ENCODE results near the gene KIAA1671. TPM values are rescaled to one million over a fixed set of nuclear protein-coding genes. Genes with fewer than 3 reads are reported as not detected.

KIAA1671 gene
- total and polyA plus RNA-seq, 4 donors: 21.7 to 55.2 (median 25.8) TPM

GRCh38 chr22:25086902-25087282 lies 134.4 kb downstream of the KIAA1671 start:
- no peaks in the 10 kb centered on the region for H3K36me3 ChIP-seq (ENCODE audit: control insufficient read depth, insufficient read depth, low read length)
- H3K27me3 ChIP-seq (ENCODE audit: control insufficient read depth, insufficient read depth, low read length): no peaks in the 10 kb centered on the region
- no peak overlapping the region for H3K4me3 ChIP-seq (ENCODE audit: low read depth, low read length)
- no peaks in the 10 kb centered on the region for H3K9me3 ChIP-seq (ENCODE audit: control insufficient read depth, insufficient read depth, low read length)
- H3K4me1 ChIP-seq (ENCODE audit: control insufficient read depth, insufficient read depth, low read length): peaks cover 26% of the 10 kb centered on the region
- no peak overlapping the region for H3K27ac ChIP-seq (ENCODE audit: low read depth, low read length)
- DNase-seq (ENCODE audit: low read depth in 4 of 6, low spot score in 6 of 6): no peak
- WGBS (ENCODE audit: insufficient coverage): no CpG with 5 or more reads among the region's 5 CpGs

- no peak for DNase-seq (ENCODE audit: low read depth in 4 of 6, low spot score in 6 of 6)
- WGBS (ENCODE audit: insufficient coverage): 85% methylated on average over 5 of the region's 9 CpGs
- H3K4me1 ChIP-seq (ENCODE audit: control insufficient read depth, insufficient read depth, low read length): peaks cover 27% of the 10 kb centered on the region
- no peak overlapping the region for H3K4me3 ChIP-seq (ENCODE audit: low read depth, low read length)
- H3K9me3 ChIP-seq (ENCODE audit: control insufficient read depth, insufficient read depth, low read length): no peaks in the 10 kb centered on the region
- H3K36me3 ChIP-seq (ENCODE audit: control insufficient read depth, insufficient read depth, low read length): no peaks in the 10 kb centered on the region
- no peaks in the 10 kb centered on the region for H3K27me3 ChIP-seq (ENCODE audit: control insufficient read depth, insufficient read depth, low read length)
- H3K27ac ChIP-seq (ENCODE audit: low read depth, low read length): no peak overlapping the region
Measured at GRCh38 chr22:25090225-25090890, 137.8 kb downstream of the KIAA1671 start.

GRCh38 chr22:25091458-25091857 lies 138.9 kb downstream of the KIAA1671 start:
- 42% methylated on average over 5 of the region's 9 CpGs for WGBS (ENCODE audit: insufficient coverage)
- H3K27ac ChIP-seq (ENCODE audit: low read depth, low read length): no peak overlapping the region
- peaks cover 26% of the 10 kb centered on the region for H3K4me1 ChIP-seq (ENCODE audit: control insufficient read depth, insufficient read depth, low read length)
- no peak overlapping the region for H3K4me3 ChIP-seq (ENCODE audit: low read depth, low read length)
- no peaks in the 10 kb centered on the region for H3K9me3 ChIP-seq (ENCODE audit: control insufficient read depth, insufficient read depth, low read length)
- H3K27me3 ChIP-seq (ENCODE audit: control insufficient read depth, insufficient read depth, low read length): no peaks in the 10 kb centered on the region
- H3K36me3 ChIP-seq (ENCODE audit: control insufficient read depth, insufficient read depth, low read length): no peaks in the 10 kb centered on the region
- DNase-seq (ENCODE audit: low read depth in 4 of 6, low spot score in 6 of 6): peak in 3 of 6 donors; percentile 45 to 95 (median 87)

- no peaks in the 10 kb centered on the region for H3K27me3 ChIP-seq (ENCODE audit: control insufficient read depth, insufficient read depth, low read length)
- no peaks in the 10 kb centered on the region for H3K36me3 ChIP-seq (ENCODE audit: control insufficient read depth, insufficient read depth, low read length)
- H3K4me3 ChIP-seq (ENCODE audit: low read depth, low read length): no peak overlapping the region
- 84% methylated on average over 4 of the region's 4 CpGs for WGBS (ENCODE audit: insufficient coverage)
- H3K27ac ChIP-seq (ENCODE audit: low read depth, low read length): no peak overlapping the region
- H3K9me3 ChIP-seq (ENCODE audit: control insufficient read depth, insufficient read depth, low read length): no peaks in the 10 kb centered on the region
- no peak for DNase-seq (ENCODE audit: low read depth in 4 of 6, low spot score in 6 of 6)
- H3K4me1 ChIP-seq (ENCODE audit: control insufficient read depth, insufficient read depth, low read length): peaks cover 22% of the 10 kb centered on the region
Measured at GRCh38 chr22:25092119-25092518, 139.6 kb downstream of the KIAA1671 start.

DNA sequence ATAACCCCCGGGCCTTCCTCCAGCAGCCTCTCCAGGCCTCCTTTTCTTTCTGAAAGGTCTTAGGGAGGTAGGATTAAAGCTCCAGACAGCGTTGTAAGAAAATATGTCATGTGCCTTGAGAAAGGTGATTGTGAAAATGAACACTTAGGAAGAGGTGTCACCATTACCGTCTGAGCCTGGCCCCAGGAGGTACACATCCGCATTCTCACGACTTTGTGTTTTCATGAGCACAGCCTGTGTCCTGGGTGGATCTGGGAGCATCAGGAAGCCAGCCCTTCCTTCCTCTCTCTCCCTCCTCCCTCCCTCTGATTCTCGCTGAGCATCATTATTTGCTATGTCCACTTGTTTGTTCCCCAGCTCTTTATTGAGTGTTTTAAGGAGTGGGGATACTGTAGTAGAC lies 142.1 kb downstream of the KIAA1671 start:
- H3K4me1 ChIP-seq (ENCODE audit: control insufficient read depth, insufficient read depth, low read length): peaks cover 27% of the 10 kb centered on the region
- DNase-seq (ENCODE audit: low read depth in 4 of 6, low spot score in 6 of 6): no peak
- no peak overlapping the region for H3K4me3 ChIP-seq (ENCODE audit: low read depth, low read length)
- H3K9me3 ChIP-seq (ENCODE audit: control insufficient read depth, insufficient read depth, low read length): no peaks in the 10 kb centered on the region
- H3K27me3 ChIP-seq (ENCODE audit: control insufficient read depth, insufficient read depth, low read length): no peaks in the 10 kb centered on the region
- 41% methylated on average over 3 of the region's 6 CpGs for WGBS (ENCODE audit: insufficient coverage)
- H3K36me3 ChIP-seq (ENCODE audit: control insufficient read depth, insufficient read depth, low read length): no peaks in the 10 kb centered on the region
- no peak overlapping the region for H3K27ac ChIP-seq (ENCODE audit: low read depth, low read length)

DNA sequence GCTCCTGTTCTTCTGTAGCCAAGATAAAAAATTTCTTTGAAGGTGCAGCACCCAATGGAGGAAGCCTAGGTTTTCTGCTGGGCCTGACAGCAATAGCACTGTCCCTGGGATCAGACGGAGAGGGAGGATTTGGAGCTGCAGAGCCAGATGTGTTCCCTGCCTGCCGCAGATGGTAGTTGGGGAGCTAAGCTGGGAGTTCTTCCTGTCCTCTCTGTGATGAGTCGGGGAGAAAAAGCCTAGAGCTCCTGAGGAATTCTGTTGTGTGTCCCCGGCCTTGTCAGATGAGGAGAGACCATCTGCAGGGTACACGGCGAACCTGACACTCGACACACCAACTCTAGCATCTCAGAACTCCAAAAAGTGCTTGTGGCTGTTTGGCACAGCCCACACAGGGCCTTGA lies 143.4 kb downstream of the KIAA1671 start:
- H3K27me3 ChIP-seq (ENCODE audit: control insufficient read depth, insufficient read depth, low read length): no peaks in the 10 kb centered on the region
- peaks cover 22% of the 10 kb centered on the region for H3K4me1 ChIP-seq (ENCODE audit: control insufficient read depth, insufficient read depth, low read length)
- no peaks in the 10 kb centered on the region for H3K36me3 ChIP-seq (ENCODE audit: control insufficient read depth, insufficient read depth, low read length)
- no peak overlapping the region for H3K4me3 ChIP-seq (ENCODE audit: low read depth, low read length)
- 89% methylated on average over 7 of the region's 7 CpGs for WGBS (ENCODE audit: insufficient coverage)
- DNase-seq (ENCODE audit: low read depth in 4 of 6, low spot score in 6 of 6): no peak
- no peaks in the 10 kb centered on the region for H3K9me3 ChIP-seq (ENCODE audit: control insufficient read depth, insufficient read depth, low read length)
- H3K27ac ChIP-seq (ENCODE audit: low read depth, low read length): no peak overlapping the region

DNA sequence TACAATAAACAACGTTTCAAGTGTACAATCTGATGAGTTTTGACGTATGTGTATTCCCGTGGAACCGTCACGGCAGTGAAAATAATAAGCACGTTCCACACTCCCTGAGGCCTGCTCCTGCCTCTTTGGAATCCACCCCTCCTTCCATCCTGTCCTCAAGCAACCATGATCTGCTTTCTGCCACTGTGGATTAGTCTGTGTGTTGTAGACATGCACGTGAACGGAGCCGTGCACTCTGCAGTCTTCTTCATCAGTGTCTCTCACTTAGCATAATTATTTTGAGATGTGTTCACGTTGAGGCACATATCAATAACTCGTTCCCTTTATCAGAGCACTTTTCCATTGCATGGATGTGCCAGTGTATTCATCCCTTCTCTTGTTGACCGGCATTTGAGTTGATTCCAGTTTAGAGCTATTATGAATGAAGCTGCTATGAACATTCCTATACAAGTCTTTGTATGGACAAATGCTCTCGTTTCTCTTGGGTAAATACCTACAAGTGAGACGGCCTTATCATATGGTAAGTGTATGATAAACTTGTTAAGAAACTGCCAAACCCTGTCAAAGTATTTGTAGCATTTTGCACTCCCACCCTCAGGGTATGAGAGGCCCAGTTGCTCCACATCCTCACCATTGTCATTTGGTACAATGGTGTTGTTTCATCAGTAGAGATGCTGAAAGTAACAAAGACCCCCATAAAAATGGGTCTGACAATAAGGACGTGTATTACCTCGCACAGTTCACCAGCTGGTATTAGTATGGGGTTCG lies 144.3 kb downstream of the KIAA1671 start:
- no peak overlapping the region for H3K4me3 ChIP-seq (ENCODE audit: low read depth, low read length)
- 80% methylated on average over 10 of the region's 17 CpGs for WGBS (ENCODE audit: insufficient coverage)
- no peaks in the 10 kb centered on the region for H3K36me3 ChIP-seq (ENCODE audit: control insufficient read depth, insufficient read depth, low read length)
- H3K4me1 ChIP-seq (ENCODE audit: control insufficient read depth, insufficient read depth, low read length): peaks cover 22% of the 10 kb centered on the region
- H3K27me3 ChIP-seq (ENCODE audit: control insufficient read depth, insufficient read depth, low read length): no peaks in the 10 kb centered on the region
- no peaks in the 10 kb centered on the region for H3K9me3 ChIP-seq (ENCODE audit: control insufficient read depth, insufficient read depth, low read length)
- no peak for DNase-seq (ENCODE audit: low read depth in 4 of 6, low spot score in 6 of 6)
- H3K27ac ChIP-seq (ENCODE audit: low read depth, low read length): no peak overlapping the region

DNA sequence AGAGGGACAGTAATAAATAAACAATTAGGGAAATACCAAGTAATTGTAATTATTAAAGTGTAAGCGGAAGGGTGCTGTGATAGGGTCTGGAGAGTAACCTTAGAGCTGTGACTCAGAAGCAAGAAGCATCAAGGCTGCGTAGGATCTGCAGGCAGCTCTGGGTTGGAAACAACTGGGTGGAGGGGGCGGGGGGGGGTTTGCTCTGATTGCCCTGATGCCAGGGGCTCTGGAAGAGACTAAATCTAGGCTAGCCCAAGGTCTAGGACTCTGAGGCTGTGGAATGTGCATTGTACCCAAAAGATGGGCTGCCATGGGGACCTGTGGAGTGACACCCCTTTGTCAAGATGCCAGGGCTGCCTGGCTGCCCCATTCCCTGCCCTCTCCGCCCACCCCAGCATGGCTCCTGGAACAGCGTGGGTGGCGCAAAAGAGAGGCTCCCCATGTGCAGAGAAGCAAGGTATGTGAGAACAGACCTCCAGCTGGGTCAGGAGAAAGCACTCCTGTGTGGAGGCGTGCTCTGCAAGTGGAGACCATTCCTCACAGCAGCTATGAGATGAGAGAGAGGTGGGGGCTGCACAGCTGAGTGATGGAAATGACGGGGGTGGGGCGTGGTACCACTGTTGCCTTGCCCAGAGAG lies 146.0 kb downstream of the KIAA1671 start:
- Histone ChIP-seq H3K27ac (ENCODE audit: low read depth, low read length) (no peak overlapping the region), H3K4me3 (ENCODE audit: low read depth, low read length) (no peak overlapping the region), H3K27me3 (ENCODE audit: control insufficient read depth, insufficient read depth, low read length) (no peaks in the 10 kb centered on the region), H3K4me1 (ENCODE audit: control insufficient read depth, insufficient read depth, low read length) (peaks cover 15% of the 10 kb centered on the region), H3K9me3 (ENCODE audit: control insufficient read depth, insufficient read depth, low read length) (no peaks in the 10 kb centered on the region), H3K36me3 (ENCODE audit: control insufficient read depth, insufficient read depth, low read length) (no peaks in the 10 kb centered on the region)
- WGBS (ENCODE audit: insufficient coverage): 62% methylated on average over 9 of the region's 9 CpGs
- no peak for DNase-seq (ENCODE audit: low read depth in 4 of 6, low spot score in 6 of 6)

DNA sequence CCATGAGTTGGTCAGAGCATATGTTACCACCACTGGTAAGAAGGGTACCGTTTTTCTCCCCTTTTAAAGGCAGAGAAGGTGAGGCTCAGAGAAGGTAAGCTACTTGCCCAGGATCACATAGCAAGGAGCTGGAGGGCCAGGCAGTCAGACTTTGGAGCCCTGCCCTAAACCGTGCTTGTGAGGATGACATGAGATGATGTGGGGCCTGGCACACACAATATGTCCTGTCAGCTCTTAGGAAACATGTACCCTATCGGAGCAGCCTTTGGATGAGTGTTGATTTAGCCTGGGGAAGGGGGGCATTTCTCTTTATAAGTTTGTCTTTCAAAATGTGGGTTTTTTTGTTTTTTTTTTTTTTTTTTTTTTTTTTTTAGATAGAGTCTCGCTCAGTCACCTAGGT lies 146.7 kb downstream of the KIAA1671 start:
- H3K36me3 ChIP-seq (ENCODE audit: control insufficient read depth, insufficient read depth, low read length): no peaks in the 10 kb centered on the region
- H3K4me1 ChIP-seq (ENCODE audit: control insufficient read depth, insufficient read depth, low read length): peaks cover 13% of the 10 kb centered on the region
- DNase-seq (ENCODE audit: low read depth in 4 of 6, low spot score in 6 of 6): no peak
- no peak overlapping the region for H3K27ac ChIP-seq (ENCODE audit: low read depth, low read length)
- no peak overlapping the region for H3K4me3 ChIP-seq (ENCODE audit: low read depth, low read length)
- no peaks in the 10 kb centered on the region for H3K9me3 ChIP-seq (ENCODE audit: control insufficient read depth, insufficient read depth, low read length)
- H3K27me3 ChIP-seq (ENCODE audit: control insufficient read depth, insufficient read depth, low read length): no peaks in the 10 kb centered on the region
- 67% methylated on average over 1 of the region's 4 CpGs for WGBS (ENCODE audit: insufficient coverage)
